Measurements from ENCODE around the gene SYT7.

The SYT7 gene

DNA sequence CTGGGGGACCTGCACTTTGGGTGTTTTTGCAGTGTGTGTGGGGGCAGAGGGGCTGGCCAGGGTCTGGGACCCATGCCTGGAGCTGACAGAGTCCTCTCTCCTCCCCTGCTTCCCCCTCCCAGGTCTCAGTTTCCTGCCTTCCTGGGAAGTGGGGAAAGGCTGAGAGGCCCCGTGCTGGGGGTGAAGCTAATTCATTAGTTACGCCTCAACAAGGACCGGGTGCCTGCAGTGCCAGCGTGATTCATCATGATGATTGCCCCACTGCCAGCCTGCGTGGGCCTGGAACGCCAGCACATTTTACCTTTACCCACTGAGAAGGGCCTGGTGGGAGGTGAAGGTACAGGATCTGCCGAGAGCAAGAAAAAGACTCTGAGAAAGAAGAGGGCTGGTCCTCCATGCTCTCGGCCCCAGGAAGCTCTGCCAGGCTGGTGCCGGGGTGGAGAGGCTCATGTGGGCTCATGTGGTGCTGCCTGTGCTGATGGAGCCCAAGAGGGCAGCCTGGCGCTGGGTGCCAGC is 75.2 kb downstream of the SYT7 start:
- ATAC-seq, result no peak
- peaks cover 6% of the 10 kb centered on the region for H3K4me1 Mint-ChIP-seq
- H3K27ac Mint-ChIP-seq, result no peak overlapping the region
- H3K27me3 Mint-ChIP-seq, result peaks cover 36% of the 10 kb centered on the region
- H3K9me3 Mint-ChIP-seq, result no peaks in the 10 kb centered on the region
- no peaks in the 10 kb centered on the region for H3K36me3 Mint-ChIP-seq (ENCODE audit: low read depth)
- no peak overlapping the region for H3K4me3 Mint-ChIP-seq
- DNase-seq, result no peak

DNA sequence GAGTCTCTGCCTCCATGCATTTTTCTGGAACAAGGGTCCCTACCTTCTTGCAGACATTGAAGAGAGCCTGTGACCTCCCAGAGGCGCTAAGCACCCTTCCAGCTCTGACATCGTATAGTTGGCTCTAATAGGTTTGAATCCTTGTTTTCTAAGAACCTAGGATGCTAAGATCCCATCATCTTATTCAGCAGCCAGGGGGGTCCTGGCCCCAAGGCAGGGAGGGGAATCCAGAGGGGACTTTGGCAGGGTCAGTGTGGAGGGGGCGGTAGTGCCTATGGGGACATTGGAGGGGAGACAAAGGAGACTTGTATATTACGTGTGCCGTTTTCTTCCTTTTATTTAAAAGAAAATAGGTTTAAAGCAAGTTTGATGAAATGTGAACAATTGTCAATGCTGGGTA is 75.8 kb downstream of the SYT7 start:
- Mint-ChIP-seq H3K36me3 (ENCODE audit: low read depth) (no peaks in the 10 kb centered on the region), H3K4me1 (peaks cover 6% of the 10 kb centered on the region)
- no peak for ATAC-seq

DNA sequence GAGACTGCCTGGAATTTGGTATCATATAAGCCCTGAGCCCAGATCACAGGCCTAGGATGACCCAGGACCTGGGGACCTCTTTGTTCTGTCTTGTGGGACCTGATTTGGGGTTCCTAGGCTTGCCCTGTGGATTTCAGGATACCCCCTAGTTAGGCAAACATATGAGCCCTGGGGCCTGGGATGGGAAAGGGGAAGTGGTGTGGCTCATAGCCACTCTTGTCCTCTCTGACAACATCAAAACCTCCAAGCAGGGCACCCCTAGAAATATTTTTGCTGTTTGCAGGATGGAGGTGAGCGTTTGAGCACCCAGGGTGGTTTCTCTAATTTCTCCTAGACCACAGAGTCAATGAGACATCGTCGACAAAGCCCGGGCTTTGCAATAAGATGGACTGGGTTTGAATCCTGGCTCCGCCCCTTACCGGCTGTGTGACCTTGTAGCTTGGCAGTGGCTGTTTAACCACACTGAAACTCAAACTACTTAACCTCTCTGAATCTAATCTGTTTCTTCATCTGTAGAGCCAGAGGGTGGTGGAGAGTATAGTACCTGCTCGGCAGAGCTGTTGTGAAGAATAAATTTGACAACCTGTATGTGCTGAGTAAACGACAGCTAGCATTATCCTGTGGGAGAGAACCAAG is 77.6 kb downstream of the SYT7 start:
- H3K36me3 Mint-ChIP-seq (ENCODE audit: low read depth), result no peaks in the 10 kb centered on the region
- no peak overlapping the region for H3K4me3 Mint-ChIP-seq
- H3K27me3 Mint-ChIP-seq, result peaks cover 28% of the 10 kb centered on the region
- no peaks in the 10 kb centered on the region for H3K9me3 Mint-ChIP-seq
- ATAC-seq (no peak), DNase-seq (no peak)
- peaks cover 6% of the 10 kb centered on the region for H3K4me1 Mint-ChIP-seq
- H3K27ac Mint-ChIP-seq, result no peak overlapping the region

More for the DNA sequence above, 75.8 kb downstream of the SYT7 start:
- Mint-ChIP-seq H3K27me3 (peaks cover 31% of the 10 kb centered on the region), H3K4me3 (no peak overlapping the region), H3K27ac (no peak overlapping the region), H3K9me3 (no peaks in the 10 kb centered on the region)
- no peak for DNase-seq

DNA sequence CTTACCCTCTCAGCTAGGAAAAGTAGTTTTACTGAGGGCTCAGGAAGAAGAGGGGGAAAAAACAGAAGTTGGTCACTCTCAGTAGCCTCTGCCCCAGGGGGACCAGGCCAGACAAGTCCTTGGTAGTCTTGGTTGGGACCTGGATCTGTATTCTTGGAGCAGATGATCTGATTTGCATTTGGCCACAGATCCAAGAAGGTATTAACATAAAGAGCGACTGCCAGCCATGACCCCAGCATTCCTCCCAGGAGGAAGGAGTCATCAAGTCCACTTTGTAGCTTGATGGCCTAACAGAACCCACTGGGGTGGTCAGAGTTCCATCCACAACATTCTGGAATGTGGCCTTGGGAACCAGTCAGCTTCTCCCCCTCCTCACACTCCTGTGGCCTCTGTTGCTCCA is 78.4 kb downstream of the SYT7 start:
- no peaks in the 10 kb centered on the region for H3K4me1 Mint-ChIP-seq
- H3K27ac Mint-ChIP-seq, result no peak overlapping the region
- DNase-seq (no peak), ATAC-seq (no peak)
- H3K4me3 Mint-ChIP-seq, result no peak overlapping the region
- H3K36me3 Mint-ChIP-seq (ENCODE audit: low read depth), result no peaks in the 10 kb centered on the region
- H3K9me3 Mint-ChIP-seq, result no peaks in the 10 kb centered on the region
- peaks cover 21% of the 10 kb centered on the region for H3K27me3 Mint-ChIP-seq

DNA sequence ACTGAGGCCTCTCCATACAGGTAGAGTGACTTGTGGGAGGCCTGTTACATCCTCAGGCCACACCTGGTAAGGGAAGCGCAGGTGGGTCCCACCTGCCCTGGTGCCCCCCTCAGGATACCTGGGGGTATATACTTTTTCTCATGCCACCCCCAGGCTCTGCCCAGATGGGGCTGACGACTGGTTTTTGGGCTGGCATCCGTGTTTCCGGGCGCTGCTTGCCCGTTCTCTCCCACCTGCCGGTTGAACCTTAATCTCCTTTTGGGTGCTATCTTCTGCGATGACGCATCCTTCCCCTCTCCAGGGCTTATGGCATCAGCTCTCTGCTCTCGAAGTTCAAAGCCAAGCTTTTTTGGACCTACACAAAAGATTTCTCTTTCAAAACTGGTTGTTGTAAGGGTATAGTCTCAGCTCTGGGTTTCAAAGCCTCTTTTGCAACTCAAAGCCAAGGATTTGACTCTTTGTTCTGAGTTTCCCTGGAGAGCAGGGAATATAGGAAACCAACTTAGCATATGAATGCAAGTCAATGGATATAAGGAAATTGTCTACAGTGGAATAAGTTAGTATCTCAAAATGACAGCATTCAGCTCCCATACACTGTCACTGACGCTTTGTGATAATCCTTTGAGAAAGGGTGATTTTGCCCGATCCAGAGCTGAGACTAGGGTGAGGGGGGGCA is 80.9 kb downstream of the SYT7 start:
- H3K4me1 Mint-ChIP-seq, result no peaks in the 10 kb centered on the region
- DNase-seq (no peak), ATAC-seq (no peak)
- no peak overlapping the region for H3K27ac Mint-ChIP-seq
- H3K9me3 Mint-ChIP-seq, result no peaks in the 10 kb centered on the region
- H3K4me3 Mint-ChIP-seq, result no peak overlapping the region
- no peaks in the 10 kb centered on the region for H3K36me3 Mint-ChIP-seq (ENCODE audit: low read depth)
- peaks cover 6% of the 10 kb centered on the region for H3K27me3 Mint-ChIP-seq

DNA sequence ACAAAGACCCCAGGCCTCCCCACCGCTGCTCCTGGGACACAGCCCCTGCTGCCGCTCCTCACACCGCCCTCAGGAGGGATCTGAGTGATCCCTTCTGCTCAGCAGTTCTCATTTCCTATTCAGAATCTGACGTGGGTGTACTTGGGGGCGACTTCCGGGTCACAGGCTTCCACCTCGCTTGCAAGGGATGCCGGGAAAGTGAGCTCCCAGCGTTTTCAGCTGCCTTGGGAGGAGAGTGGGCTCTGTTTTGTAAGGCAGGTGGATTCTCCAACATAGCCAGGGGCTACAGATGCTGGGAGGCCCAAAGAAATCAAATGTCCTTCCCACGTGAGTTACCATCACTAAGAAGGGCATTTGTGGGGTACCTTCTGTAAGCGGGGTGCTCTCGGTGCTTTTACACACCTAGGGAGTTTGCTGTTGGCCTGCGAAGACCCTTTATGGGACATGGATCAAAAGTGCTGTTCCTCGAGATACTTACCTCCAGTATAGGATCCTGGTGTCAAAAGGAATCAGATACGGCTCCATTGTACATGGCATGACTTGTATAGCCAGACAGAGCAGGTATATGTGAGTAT is 82.0 kb downstream of the SYT7 start:
- no peak for ATAC-seq
- no peaks in the 10 kb centered on the region for H3K36me3 Mint-ChIP-seq (ENCODE audit: low read depth)

DNA sequence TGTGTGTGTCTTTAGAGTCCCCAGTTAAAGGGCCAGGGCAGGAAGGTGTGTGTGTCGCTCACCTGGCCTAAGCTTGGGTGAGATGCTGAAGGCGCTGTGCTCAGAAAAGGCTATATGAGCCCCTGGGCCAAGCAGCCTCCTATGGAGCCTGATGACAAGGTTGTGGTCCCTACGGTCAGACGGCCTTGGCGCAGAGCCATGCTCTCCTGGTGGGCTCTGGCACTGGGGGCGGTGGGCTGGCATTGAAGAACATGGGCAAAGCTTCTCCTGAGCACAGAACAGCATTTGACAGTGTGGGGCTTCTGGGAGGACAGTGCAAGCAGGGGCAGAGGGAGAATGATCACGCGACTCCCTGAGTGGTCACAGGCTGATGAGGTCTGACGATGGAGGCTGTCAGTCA is 83.0 kb downstream of the SYT7 start:
- Mint-ChIP-seq H3K27me3 (peaks cover 2% of the 10 kb centered on the region), H3K4me1 (no peaks in the 10 kb centered on the region), H3K27ac (no peak overlapping the region), H3K4me3 (no peak overlapping the region), H3K9me3 (no peaks in the 10 kb centered on the region), H3K36me3 (ENCODE audit: low read depth) (no peaks in the 10 kb centered on the region)
- DNase-seq, result no peak
- no peak for ATAC-seq

More for the DNA sequence above, 82.0 kb downstream of the SYT7 start:
- peaks cover 2% of the 10 kb centered on the region for H3K27me3 Mint-ChIP-seq
- no peak overlapping the region for H3K27ac Mint-ChIP-seq
- H3K4me3 Mint-ChIP-seq, result no peak overlapping the region
- DNase-seq, result no peak
- H3K4me1 Mint-ChIP-seq, result no peaks in the 10 kb centered on the region
- H3K9me3 Mint-ChIP-seq, result no peaks in the 10 kb centered on the region

DNA sequence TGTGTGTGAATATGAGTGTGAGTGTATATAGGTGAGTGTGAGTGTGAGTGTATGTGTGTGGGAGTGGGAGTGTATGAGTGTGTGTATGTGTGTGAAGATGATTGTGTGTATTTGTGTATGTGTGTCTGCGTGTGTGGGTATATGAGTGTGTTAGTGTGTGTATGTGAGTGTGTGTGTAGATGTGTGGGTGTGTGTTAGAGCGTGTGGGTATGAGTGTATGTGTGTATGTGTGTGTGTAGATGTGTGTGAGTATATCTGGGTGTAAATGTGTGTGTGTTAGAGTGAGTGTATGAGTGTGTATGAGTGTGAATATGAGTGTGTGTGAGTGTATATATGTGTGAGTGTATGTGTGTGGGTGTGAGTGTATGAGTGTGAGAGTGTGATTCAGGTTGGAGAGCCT is 83.4 kb downstream of the SYT7 start:
- peaks cover 2% of the 10 kb centered on the region for H3K27me3 Mint-ChIP-seq
- ATAC-seq (no peak), DNase-seq (no peak)
- no peak overlapping the region for H3K27ac Mint-ChIP-seq
- H3K36me3 Mint-ChIP-seq (ENCODE audit: low read depth), result no peaks in the 10 kb centered on the region
- no peaks in the 10 kb centered on the region for H3K4me1 Mint-ChIP-seq
- H3K4me3 Mint-ChIP-seq, result no peak overlapping the region
- no peaks in the 10 kb centered on the region for H3K9me3 Mint-ChIP-seq

DNA sequence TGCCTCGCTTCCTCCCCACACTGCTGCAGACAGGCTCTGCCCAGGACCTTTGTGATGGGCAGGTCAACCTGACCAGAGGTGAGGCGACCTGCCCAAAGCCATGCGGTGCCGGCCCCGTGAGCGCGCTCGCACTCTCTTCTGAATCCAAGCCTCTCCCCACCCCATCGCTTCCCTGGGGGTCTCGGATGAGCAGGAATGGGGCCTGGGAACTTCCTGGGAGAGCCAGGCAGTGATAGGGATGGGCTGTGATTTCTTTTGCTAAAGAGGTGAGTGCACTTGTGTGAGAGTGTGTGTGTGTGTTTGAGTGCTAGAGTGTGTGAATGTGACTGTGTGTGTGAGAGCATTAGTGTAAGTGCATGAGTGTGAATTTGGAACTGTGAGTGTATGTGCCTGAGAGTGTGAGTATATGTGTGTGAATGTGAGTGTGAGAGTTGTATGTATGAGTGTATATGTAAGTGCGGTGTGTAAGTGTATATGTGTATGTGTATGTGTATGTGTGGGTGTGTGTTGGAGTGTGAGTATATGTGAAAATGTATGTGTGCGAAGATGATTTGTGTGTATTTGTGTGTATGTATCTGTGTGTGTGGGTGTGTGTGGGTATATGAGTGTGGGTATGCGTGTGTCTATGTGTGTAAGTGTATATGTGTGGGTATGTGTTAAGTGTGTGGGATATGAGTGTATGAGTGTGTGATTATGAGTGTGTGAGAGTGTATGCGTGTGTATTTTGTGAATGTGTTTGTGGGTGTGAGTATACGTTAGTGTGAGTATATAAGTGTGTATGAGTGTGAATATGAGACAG is 84.1 kb downstream of the SYT7 start:
- Mint-ChIP-seq H3K27ac (no peak overlapping the region), H3K4me1 (no peaks in the 10 kb centered on the region), H3K36me3 (ENCODE audit: low read depth) (no peaks in the 10 kb centered on the region), H3K9me3 (no peaks in the 10 kb centered on the region), H3K27me3 (peaks cover 2% of the 10 kb centered on the region), H3K4me3 (no peak overlapping the region)
- DNase-seq, result no peak
- ATAC-seq, result no peak

DNA sequence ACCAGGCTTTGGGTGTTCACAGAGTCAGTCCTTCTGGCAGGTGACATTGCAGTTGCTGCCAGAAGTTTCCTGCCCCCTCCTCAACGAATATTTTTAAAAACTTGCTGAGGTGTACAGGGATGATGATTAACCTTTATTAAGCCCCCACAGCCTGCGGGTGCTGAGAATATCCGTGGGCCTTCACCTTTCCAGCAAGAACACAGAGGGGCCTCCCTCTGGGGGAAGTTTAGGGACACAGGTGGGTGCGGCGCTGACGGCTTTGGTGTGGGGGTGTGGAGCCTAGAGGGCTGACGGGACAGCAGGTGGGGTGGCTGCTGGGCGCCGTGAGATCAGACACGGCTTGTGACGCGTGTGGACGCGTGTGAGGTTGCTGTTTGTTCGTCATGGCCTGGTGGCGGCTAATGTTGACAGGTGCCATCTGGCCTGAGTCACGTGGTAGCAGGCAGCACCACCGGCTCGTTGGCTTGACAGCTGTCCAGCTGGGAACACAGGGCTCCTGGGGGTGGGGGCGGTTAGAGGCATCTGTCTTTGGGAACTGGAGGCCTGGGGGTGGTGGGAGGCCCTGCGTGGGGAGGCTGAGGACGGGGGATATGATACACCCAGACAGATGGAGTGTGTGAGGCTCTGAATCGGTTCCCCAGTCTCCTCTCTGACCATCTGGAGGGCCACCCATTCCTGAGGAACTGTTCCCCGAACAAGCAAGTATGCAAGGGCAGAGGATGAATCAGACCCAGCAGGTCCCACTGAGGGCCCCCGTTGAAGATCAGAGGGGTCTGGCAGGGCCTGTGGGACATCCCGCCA is 84.9 kb downstream of the SYT7 start:
- ATAC-seq (no peak), DNase-seq (no peak)
- H3K4me3 Mint-ChIP-seq, result no peak overlapping the region
- no peaks in the 10 kb centered on the region for H3K9me3 Mint-ChIP-seq
- H3K36me3 Mint-ChIP-seq (ENCODE audit: low read depth), result no peaks in the 10 kb centered on the region
- H3K4me1 Mint-ChIP-seq, result no peaks in the 10 kb centered on the region
- H3K27ac Mint-ChIP-seq, result no peak overlapping the region
- H3K27me3 Mint-ChIP-seq, result peaks cover 2% of the 10 kb centered on the region

DNA sequence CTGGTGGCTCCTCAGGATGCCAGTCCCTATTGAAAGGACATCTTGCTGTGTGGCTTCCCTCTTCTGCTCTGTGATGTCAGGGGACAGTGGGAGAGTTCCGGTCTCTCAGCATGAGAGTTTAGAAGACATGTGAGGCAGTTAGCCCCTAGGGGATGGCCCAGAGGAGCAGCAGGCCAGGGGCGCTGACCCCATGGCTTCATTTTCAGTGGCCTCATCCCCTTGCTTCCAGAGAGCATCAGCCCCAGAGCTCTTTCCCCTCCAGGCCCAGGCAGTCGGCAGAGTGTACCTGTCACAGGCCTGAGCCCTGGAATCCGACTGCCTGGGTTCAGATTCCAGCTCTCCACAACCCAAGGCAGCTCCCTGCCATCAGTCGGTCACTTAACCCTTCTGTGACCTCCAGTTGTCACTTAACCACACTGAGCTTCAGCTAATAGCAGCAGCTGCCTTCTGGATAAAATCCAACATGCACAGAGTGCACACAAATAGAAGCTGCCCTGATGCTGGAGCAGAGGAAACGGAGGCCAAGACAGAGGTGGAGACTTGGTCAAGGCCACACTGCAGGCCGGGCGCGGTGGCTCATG is 86.4 kb downstream of the SYT7 start:
- Mint-ChIP-seq H3K4me3 (no peak overlapping the region), H3K9me3 (no peaks in the 10 kb centered on the region), H3K27ac (no peak overlapping the region), H3K36me3 (ENCODE audit: low read depth) (no peaks in the 10 kb centered on the region), H3K4me1 (no peaks in the 10 kb centered on the region), H3K27me3 (no peaks in the 10 kb centered on the region)
- DNase-seq, result no peak
- no peak for ATAC-seq

DNA sequence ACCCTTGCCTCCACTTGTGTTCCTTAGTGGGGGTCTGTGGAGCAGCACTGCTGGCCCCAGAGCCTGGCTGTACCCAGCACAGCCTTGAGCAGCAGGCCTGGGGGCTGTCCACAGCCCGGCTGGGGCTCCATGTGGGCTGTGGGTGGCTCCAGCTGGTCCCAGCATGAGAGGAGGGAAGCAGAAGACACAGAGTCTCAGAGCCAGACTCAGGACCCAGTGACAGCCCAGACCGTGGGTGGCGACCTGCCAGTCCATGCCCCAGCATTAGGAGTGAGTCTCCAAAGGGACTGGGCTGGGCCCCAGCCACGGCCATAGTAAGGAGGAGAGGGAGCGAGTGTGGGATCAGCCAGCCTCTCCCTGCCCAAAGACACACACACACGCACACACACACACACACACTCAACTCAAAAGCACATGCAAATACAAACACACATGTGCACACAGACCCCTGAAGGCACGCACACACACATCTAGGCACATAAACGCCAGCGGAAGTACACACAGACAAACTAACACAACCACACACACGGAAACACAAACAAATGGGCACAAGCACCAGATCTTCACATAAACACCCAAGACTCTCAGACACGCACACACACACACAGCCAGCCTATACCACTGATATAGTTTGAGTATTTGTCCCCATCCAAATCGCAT is 89.0 kb downstream of the SYT7 start:
- DNase-seq, result no peak
- no peaks in the 10 kb centered on the region for H3K4me1 Mint-ChIP-seq
- H3K27ac Mint-ChIP-seq, result no peak overlapping the region
- H3K9me3 Mint-ChIP-seq, result no peaks in the 10 kb centered on the region
- no peak overlapping the region for H3K4me3 Mint-ChIP-seq
- no peaks in the 10 kb centered on the region for H3K27me3 Mint-ChIP-seq
- ATAC-seq, result no peak
- H3K36me3 Mint-ChIP-seq (ENCODE audit: low read depth), result no peaks in the 10 kb centered on the region

DNA sequence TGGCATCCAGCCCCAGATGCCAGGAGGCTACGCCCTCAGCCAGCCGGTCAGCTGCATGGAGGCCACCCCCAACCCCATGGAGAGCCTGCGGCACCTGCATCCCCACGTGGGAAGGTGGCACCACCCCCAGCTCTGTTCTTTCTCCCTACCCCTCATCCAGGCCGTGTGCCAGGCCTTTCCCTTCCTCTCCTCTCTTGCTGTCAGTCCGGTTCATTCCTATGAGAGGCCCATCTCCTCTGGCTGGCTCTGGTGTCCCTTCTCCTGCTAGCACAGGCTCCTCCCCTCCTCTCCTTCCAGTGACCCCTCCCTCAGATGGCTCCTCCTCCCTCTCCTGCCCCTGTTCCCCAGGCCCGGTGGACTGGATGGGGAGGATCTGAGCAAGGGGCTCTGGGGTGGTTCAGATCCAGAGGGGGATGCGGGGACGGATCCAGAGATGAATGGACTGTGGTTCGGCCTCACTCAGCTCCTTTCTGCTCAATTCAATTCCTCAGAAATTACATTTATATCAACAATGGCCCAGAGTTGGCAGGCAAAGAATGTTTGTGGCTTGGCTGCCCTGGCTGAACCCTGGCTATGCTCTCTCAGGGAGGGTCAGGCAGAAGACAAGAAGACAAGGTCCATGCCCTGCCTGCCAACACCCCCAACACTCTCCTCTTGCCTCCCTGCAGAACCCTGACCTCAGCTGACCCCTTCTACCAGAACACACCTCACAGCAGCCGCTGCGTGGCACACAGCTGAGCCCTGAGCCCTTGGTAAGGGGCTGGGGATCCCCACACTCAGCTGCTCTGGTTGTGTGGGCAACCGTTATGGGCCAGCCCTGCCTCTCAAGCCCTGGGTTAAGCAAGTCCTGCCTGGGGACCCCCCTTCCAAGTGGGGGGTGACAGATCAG is 90.8 kb downstream of the SYT7 start:
- no peak overlapping the region for H3K27ac Mint-ChIP-seq
- no peaks in the 10 kb centered on the region for H3K27me3 Mint-ChIP-seq
- ATAC-seq, result no peak
- DNase-seq, result no peak
- H3K4me3 Mint-ChIP-seq, result no peak overlapping the region
- H3K4me1 Mint-ChIP-seq, result no peaks in the 10 kb centered on the region
- no peaks in the 10 kb centered on the region for H3K36me3 Mint-ChIP-seq (ENCODE audit: low read depth)
- no peaks in the 10 kb centered on the region for H3K9me3 Mint-ChIP-seq

Data from activated naive CD8-positive, alpha-beta T cell treated with anti-CD3 and anti-CD28 coated beads, Interleukin-2, amount 50 U/mL, for 24 hours (primary cell).